ENCODE results near the gene NSUN2. TPM values are rescaled to one million over a fixed set of nuclear protein-coding genes. Genes with fewer than 3 reads are reported as not detected.
A peak's percentile ranks its signal among the peaks of the same experiment; 100 is the strongest.

The NSUN2 gene
- total RNA-seq, 1 donor from 2014 or later = 26.4 TPM

DNA sequence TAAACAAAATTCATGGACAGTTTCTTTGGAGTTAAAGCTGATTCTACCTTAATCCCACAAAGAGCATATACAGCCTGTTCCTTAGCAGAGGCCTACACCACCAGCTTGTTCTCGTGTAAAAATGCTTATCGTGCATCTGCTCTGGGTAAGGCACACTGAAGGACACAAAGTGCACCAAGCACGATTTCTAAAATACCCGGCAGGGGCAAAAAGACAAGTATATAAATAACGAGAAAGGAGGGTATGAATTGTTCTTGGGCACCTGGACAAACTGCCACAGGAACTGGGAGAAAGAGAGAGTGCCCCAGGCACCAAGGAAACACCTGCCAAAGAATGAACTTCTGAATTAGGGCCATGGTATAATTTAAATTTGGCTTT, 25.3 kb downstream of the NSUN2 start:
- DNase-seq (ENCODE audit: low spot score) (no peak), ATAC-seq (no peak)

DNA sequence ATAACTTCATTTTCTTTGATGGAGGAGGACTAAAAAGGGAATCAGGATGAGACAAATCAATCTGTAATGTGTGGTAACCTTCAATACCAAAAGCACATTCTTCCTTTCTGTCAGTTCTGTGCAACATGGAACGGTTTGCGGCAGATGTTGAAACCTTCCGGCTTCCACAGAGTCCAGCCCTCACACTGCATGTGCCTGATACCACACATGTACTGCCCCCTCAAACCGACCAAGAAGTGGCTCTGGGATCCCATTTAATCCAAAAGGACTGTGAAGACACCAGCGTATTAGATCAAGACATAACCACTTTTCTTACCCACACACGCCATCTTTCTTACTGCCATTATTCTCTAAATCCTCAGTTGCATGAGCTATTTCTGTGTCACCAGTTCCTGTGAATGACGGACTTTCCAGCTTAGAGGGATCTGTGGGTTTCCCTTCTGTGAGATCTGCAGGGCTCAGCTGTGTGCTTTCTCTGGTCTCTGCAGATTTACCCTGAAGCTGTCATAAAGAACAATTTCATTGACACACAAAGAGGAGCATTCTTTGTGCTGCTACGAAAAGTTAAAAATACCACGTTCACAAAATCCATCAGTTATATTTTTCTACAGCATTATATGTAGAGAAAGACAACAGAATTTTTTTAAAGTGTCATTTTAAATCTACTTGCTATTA, 25.8 kb downstream of the NSUN2 start:
- DNase-seq (ENCODE audit: low spot score) = no peak
- no peak for ATAC-seq

DNA sequence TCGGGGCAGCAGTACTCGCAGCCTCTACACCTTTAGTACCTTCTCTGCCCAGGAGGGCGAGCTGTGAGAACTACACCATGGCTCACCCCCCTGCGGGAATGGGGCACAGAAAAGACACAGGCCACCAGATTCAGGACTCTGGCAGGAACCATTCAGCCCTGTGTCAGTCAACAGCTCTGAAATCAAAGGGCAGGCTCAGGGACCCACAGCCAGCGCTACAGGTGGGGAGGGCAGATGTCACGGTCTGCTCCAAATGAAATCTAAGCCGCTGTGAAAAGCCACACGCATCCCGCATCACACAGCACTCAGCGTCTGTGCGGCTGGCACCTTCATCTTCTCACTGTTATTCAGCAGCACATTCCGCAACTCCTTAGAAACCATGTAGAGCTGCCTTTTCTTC, 27.9 kb downstream of the NSUN2 start:
- DNase-seq (ENCODE audit: low spot score) (no peak), ATAC-seq (no peak)

DNA sequence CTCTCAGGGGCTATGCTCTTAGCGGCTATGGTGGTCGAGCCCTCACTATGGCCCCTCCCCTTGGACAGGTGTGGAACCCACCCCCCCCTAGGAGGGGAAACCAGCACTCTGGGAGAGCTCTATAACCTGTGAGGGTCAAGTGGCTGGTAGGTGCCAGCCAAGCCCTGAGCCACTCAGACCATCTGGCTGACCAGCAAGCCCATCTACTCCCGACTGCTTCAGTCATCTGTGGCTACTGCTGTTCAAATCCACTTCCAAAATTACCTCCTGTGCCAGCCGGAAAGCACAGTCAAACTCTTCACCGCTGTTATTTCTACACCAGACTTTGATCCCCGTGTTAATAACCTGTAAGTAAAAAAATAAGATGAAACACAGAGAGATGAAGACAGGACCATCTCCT, 28.5 kb downstream of the NSUN2 start:
- DNase-seq (ENCODE audit: low spot score) (no peak), ATAC-seq (peak; percentile 17)

DNA sequence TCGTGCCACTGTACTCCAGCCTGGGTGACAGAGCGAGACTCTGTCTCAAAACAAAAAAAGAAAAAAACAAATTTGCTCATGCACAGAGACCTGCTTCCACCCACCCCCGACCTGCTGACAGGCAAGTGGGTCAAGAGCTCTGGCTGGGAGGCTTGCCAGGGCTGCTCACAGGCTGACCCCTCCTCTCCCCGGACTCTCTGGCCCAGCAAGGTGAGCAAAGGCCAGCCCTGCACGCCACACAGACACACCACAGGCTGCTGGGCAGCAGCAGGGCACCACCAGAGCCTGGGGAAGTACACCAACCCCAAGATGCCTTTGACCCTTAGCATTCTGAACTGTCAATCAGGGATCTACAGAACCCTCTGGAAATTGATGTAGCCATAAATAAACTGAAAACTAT, 29.2 kb downstream of the NSUN2 start:
- peak; percentile 97 for DNase-seq (ENCODE audit: low spot score)

DNA sequence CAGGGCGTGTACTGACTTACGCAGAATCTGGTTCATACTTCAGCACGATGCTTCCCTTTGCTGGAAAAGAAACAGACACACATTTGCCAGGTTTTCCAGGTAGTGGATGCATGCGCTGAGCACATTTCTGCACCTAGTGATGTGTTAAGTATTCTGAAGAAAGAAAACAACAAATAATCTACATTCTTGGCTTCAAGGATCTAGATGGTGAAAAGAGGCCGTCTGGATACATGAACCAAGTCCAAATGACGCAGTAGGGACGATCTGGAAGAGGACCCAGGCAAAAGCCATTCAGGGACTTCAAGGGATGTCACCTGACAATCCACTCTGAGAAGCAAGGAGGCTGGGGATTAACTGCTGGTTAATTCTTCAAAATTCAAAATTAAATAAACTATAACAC, 30.4 kb downstream of the NSUN2 start:
- DNase-seq (ENCODE audit: low spot score) (no peak), ATAC-seq (no peak)

More for the DNA sequence above, 29.2 kb downstream of the NSUN2 start:
- peak; percentile 97 for ATAC-seq

DNA sequence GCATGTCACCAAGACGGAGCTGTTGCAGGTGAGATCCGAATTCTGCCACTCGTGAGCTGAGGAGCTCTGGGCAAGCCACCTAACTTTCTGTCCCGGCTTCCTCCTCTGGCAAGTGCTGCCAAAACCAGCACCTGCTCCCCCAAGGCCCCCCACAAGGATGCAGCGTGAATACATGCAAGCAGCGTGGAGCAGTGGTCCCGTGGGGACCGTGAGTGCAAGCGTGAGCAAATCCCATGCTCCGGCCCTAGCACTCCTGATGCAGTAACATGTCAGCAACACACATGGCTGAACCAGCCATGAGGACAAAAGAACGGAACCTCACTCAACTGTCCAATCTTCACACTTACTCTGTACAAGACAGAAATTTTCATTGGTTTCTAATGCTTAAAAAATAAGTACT, 31.0 kb downstream of the NSUN2 start:
- no peak for ATAC-seq
- DNase-seq (ENCODE audit: low spot score) = no peak

DNA sequence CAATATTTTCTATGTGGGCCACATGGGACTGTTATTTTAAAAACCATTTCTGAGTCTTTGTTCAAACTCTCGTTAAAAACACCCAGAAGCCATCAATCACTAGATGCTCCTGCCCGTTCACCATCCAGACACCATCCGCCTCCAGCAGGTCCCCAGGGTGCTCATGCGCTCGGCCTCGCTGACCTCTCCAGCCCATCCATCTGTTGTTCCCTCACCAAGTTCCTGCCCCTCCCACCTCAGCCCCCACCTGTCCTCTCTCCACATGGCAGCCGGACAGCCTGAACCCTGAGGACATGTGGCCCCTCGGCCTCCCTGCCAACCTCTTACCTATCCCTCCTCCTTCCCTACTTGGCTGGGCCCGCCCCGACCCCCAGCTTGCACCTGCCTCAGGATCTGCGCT, 31.6 kb downstream of the NSUN2 start:
- ATAC-seq (no peak), DNase-seq (ENCODE audit: low spot score) (no peak)

DNA sequence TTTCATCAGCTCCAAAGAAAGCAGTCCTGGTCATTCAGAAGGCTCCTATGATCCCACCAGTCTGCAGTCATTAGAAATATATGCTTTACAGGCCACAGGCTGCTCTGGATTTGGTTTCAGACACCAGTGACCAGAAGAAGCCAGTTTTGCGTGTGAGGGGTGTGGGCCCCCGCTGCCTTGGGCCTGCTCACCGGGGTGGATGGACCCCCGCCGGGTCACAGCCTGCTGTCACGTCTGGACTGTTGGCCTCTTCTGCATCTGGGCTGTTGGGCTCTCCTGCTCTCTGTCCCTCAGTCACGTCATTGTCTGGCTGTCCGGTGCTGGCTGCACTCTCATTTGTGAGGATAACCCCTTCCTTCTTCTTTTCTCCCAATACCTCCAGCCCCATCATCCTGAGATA, 33.1 kb downstream of the NSUN2 start:
- DNase-seq (ENCODE audit: low spot score) (no peak), ATAC-seq (no peak)

DNA sequence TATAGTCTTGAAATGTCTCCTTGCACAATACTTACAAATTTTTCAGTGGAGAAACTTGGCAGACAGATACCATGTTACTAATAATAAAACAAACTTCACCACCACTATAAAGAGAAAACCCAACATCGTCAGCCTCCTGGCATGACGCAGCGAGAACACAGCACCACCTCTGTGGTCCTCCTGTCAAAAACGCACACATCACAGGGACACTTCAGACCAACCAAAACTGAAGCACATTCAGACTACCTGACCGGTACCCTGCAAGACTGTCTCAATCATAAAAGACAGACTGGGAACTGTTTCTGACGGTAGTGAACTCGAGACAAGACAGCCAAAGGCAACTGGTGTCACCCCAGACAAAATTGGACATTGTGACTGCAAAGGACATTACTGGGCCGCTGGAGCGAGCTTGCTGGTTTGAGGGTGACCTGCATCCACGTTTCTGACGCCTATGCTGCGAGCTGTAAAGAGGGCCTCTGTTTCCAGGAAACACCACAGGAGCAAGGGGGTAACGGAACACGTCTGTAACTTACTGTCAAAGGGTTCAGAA, 34.4 kb downstream of the NSUN2 start:
- DNase-seq (ENCODE audit: low spot score) (no peak), ATAC-seq (peak; percentile 25)

DNA sequence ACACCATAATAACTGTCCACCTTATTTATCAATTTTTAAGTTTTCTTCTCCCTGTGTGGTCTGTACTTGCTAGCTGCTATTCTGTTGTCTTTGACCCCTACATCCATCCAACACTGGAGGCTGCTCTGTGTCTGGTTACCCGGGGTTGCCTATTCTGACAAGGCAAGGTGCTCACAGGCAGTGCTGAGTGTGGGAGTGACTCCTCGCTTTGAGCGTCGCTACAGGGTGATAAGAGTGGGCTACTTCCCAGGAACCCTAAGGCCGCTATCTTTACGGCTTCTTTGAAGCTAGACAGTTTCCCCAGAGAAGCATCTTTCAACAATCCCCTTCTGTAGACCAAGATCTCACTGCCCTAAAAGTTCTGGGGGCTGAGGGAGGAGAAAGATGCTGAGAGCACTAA, 35.3 kb downstream of the NSUN2 start:
- ATAC-seq (no peak), DNase-seq (ENCODE audit: low spot score) (no peak)

DNA sequence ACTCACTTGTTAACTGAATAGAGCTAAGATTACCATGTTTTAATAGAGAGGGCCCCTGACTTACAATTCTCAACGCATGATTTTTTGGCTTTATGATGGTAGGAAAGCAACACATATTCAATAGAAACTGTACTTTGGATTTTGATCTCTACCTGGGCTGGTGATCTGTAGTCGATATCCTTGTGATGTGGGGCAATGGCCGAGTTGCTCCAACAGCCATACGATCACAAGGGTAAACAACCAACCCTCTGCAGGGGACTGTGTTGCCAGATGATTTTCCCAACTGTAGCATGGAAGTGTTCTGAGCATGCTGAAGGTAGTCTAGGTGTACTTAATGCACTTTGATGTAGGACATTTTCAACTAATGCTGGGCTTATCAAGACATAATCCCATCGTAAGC, 36.5 kb downstream of the NSUN2 start:
- DNase-seq (ENCODE audit: low spot score) = peak; percentile 80
- peak; percentile 54 for ATAC-seq

DNA sequence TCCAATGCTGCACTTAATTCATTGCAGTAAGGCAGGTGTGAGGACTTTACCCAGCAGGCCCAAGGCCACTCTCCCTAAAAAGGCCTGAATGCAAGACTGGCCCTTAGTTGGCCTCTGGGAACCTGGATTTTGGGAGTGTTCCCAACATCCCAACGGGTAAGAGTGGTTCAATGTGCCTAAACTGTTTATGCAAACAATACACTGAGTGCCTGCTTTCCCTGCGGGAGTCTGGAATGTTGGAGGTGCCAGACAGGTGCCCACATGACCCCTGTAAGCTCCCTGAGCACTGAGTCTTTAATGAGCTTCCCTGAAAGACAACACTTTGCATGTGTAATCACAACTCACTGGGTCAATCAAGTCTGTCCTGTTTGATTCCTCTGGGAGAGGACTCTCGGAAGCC, 37.4 kb downstream of the NSUN2 start:
- ATAC-seq (peak; percentile 61), DNase-seq (ENCODE audit: low spot score) (peak; percentile 89)

DNA sequence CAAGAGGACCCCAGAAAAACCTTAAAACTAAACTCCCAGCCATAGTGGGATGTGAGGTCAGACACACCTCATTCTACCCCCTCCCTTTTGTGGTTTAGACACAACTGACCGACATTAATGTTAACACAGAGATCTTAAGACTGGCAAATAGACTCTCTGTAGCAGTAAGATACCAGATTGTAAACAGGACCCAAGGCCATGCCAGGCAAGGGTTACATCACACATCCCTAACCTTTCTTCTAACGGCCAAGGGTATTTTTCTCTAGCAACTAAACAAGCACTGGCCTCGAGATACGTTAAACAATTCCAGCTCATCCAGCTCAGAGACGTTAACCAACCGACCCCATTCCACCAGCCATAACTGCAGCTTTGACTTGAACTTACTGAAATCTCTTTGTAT, 38.8 kb downstream of the NSUN2 start:
- peak; percentile 5 for ATAC-seq
- no peak for DNase-seq (ENCODE audit: low spot score)

DNA sequence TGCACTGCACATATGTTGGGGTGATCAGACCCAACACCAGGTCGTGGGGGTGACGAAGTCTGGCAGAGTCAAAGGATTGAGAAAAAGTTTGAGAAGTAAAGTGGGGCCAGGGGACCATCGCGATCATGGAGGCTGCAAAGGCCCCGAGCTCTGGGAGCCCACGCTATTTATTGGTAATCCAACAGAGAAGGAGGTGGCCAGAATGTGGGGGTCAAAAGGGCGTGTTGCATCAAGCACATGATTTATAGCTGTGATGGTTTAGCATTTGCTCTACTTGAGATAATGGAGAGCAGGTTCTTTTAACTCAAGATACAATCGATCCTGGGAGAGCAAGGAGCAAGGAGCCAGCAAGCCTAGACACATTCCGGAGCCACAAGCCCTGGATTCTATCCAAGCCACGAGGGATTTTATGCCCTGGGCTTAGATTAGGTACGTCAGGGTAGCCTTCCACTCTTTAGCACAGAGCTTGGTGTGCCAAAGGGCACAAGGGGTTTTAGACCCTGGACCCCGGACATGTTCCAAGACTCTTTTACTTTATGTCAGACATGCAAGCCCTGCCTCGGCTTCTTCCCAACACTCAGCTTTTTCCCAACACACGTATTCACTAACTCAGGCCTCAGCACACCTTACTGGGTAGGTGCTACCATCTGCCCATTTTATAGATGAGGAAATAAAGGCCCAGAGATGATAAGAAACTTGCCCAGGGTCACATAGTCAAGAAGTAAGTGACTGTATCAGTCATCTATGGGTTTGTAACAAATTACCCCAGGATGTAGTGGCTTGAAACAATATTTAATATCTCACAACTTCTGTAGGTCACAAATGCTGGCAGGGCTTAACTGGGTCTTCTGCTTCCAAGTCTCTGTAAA, 39.5 kb downstream of the NSUN2 start:
- DNase-seq (ENCODE audit: low spot score) = peak; percentile 74
- peak; percentile 11 for ATAC-seq

DNA sequence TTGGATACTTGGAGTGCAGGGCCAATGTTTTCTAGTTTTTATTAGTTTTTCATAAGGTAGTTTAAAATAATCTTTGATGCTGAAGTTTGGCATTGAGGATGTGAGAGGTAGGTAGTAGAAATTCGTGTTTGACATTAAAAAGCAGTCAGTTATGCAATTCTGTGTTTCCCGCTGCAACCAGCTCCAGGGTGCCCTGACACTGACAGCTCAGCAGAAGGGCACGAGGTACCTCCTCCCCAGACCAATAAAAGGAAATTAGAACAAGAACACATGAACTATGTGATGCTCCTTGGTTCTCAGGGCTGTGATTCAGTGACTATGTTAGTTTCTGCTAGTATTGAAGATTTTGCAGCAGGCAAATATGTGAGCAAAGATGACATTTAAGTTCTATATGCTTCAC, 40.2 kb downstream of the NSUN2 start:
- ATAC-seq (peak; percentile 50), DNase-seq (ENCODE audit: low spot score) (peak; percentile 77)

DNA sequence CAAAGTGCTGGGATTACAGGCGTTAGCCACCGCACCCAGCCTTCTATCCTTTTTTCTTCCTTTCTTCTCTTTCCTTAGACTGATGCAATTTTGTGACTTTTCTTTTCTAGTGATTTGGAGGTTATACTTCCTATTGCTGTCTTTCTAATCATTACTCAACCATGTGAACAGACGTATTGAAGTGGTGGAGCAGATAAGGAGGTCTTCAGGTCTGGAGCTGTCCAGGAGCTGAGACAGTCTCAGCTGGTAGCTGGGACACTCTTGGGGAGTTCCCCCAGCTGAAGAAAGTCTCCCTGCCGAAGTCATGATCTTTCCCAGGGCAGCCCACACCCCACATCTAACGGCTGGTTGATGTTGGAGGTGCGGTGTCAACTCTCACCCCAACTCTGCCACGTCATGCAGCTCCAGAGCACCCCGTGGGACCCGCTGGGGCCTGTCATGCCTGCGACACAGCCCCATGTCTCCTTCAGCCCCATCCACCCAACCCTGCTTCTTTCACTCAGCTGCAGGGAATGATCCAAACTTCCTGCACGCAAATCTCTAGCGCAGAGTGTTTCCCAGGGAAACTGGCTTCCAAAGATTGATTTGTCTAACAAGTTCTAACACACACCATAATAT, 41.1 kb downstream of the NSUN2 start:
- ATAC-seq (no peak), DNase-seq (ENCODE audit: low spot score) (no peak)

DNA sequence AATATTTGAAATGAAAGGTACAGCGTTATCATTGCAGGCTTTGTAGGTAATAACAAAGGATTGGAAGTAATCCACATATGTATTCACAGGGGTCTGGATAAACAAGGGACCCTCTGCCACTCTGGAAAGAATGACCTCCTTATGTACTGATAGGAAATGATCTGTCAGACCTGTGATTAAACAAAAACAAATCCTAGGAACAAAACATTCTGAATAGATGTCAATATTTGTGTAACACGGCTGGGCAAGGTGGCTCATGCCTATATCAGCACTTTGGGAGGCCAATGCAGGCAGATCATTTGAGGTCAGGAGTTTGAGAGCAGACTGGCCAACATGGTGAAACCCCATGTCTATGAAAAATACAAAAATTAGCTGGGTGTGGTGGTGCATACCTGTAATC, 42.3 kb downstream of the NSUN2 start:
- ATAC-seq = peak; percentile 51
- DNase-seq (ENCODE audit: low spot score) = peak; percentile 69

DNA sequence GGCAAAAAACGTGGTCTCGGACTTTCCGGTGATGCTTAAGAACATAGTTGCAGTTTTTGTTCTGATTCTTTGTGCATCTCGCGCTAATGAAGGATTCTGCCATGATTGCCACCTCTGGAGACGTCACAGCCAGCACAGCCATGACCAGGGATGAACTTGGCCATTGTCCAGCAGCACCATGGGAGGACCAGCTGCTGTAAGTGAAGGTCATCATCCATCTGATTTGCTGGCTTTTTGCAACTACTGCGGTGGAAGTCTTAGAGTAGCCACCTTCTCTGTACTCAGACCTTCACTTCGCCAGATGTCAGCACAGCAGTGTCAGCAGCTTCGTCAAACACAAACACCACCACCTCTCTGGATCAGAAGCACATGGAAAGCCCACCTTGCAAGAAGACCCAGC, 45.7 kb downstream of the NSUN2 start:
- ATAC-seq (no peak), DNase-seq (ENCODE audit: low spot score) (no peak)

DNA sequence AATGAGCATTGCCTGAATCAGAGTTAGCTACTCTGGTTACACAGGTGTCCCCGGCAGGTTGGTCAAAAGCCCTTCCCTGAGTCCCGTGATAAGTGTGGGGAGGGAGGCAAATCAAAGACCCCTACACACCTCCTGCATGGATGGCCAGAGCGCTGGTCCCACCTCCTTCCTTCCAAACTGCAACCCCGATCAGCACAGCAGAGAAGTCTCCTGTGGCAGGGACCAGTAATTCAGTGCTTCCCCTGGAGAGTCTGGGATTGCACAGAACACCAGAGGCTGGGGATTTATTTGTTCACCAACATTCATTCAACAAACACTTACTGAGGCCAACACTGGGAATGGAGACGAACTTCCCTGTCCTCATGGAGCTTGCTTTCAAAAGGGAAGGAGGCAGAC, 46.2 kb downstream of the NSUN2 start:
- no peak for DNase-seq (ENCODE audit: low spot score)
- ATAC-seq = no peak

DNA sequence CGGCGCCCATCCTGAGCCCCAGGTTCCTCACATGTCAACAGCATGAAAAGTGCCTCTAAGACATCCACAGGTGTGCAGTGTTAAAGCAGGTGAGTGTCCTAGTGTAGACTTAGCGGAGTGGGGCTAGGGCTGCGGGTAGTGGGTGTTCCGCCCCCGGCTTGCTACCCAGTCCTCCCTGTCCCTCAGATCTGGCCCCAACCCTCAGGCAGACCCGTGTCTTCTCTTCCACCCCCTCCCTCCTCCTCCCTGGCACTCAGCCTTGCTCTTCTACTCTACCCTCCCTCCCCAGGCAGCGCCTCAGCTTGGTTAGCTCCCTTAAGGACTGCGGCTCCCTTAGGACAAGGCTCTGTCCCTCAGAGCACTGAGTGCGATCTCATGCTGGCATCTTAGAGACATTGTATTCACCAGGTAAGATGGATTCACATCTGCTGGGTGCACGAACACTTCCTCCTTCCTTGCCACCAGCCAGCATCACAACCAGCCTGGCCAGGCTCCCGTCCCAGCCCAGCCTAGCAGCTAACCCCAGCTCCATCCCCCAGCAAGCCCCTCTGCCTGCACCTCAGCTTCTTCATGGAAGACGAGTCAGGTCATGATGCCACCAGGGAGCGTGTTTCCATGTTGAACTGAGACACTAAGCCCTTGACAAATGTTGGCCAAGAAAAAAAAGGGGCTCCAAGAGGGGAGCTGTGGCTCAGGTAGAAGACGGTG, 46.8 kb downstream of the NSUN2 start:
- no peak for ATAC-seq
- no peak for DNase-seq (ENCODE audit: low spot score)

All from left lobe of liver (tissue), 2 donors.